OCI-M2 (cell line): ENCODE data around the gene VCX2.
"Not testable (repeated sequence)": the region's sequence is repeated elsewhere in the genome, so short reads cannot be mapped to it uniquely, and the experiment has no call there.

Source experiments
- DNase-seq: peaks from one replicate; lab custom pipeline; 2025; ENCODE audit not compliant: unreplicated experiment; lab: John Stamatoyannopoulos, UW

The VCX2 gene

GRCh38 chrX:8171169-8171568, at the start of gene VCX2:
Gene VCX2, minus strand, starts transcription at chrX:8171267. Its CDS starts 624 bp downstream, at chrX:8170643.
- not testable (repeated sequence) for DNase-seq

- DNase-seq, result no peak
Observed at GRCh38 chrX:8204943-8205342, 33.9 kb upstream of the VCX2 start.

DNA sequence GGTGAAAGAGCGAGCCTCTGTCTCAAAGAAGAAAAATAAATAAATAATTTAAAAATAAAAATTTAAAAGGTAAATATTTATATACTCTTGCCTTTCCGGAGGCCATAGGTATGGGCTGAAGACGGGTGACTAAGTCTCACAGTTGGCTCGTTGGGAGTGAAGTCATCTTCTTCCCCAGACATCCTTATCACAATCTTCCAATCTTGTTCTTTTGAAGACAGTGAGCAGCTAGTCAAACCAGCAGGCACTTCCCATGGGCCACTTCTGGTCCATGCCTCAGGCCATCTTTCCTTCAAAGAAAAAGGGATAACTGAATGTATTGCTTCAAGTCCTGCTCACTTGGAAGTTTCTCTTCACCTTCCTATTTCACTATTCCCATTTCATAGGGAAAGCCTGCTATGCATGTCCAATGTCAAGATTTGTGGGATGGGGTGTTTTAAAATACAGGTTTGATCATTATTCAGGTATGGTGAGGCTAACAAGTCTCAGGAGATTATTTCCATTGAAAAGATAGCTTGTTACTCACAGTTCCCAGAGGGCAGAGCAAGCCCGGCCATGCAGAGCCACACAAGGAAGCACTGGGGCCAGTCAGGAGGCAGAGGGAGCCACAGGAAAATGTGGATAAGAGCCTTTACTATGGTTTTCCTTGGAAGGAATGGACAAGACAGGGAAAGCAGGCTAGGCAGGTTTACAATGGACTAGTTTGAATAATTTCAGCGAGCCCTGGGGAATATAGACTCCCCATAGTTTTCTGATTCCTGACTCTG, 33.3 kb upstream of the VCX2 start:
- no peak for DNase-seq

DNA sequence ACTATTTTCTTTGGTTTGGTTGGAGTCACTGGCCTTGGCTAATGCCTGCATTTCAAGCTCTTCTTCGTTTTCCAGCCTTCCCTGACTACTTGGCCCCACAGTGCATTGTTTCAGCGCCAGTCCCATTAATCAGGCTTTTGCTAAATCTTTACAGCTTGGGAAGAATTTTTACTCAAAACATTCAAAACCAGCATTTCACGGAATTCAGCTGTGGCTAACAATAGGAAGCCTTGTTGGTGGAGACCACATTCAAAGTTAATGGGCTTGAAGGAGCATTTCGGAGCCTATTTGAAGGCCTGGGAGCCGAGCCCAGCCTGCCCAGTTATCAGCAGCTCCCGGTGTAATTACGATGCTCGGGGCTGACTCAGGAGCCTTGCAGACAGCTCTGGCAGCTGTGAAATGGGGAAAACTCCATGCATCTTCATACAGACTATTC, 30.8 kb upstream of the VCX2 start:
- DNase-seq, result no peak

DNA sequence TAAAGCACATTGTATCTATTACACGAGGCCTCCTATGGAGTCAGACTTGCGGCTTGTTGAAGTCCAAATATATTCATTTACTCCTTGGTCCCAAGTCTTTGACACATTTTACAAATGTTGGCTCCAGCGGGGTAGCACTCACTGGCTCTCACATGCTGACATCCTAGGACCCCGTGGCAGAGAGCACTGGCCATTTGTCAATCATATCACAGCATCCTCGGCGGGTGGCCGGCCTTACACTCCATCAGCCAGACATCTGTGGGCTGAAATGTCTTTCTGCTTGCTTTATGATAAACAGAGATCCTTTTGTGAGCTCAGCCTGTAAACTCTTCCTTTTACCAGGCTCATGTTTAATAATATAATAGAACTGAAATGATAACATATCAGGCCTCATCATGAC, 25.7 kb upstream of the VCX2 start:
- no peak for DNase-seq

GRCh38 chrX:8194216-8194615, 23.1 kb upstream of the VCX2 start:
- no peak for DNase-seq

DNA sequence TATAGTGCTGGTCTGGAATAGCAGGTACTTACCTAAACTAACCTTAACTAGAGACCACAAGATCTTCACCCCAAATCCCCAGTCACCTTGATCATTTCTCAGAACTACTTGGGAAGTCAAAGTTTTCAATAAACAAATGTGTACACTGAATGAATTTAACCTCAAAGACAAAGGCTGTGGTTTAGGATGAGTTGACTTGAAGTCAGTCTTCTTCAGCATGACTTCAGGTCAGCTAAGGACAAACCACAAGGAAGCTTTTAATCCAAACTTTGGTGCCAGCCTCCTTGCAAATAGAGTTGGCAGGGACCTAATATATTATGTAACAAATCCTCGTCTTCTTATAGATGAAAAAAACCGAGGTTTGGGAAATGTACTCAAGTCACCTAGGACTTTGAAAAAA, 21.2 kb upstream of the VCX2 start:
- no peak for DNase-seq

GRCh38 chrX:8191022-8191421, 20.0 kb upstream of the VCX2 start:
- no peak for DNase-seq

GRCh38 chrX:8190341-8190830, 19.3 kb upstream of the VCX2 start:
- no peak for DNase-seq

GRCh38 chrX:8189096-8189830, 18.2 kb upstream of the VCX2 start:
- DNase-seq, result no peak

DNA sequence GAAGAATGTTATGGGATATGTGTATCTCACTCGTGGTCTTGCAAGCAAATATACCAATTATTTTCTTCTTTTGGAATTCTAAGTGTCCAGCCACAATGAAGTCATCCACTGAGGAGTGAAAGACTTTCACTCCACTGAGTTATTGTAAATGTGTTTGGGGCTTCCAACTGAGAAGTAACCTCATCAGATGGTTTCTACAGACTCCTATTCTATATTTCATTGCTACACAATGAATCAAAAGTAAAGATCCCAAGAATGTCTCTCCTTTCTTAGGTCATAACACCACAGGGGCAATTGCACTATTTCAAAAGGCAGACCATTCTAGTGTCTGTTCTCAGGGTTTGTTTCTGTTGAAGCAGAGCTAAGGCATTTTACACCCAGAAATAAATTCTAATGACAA, 12.3 kb upstream of the VCX2 start:
- no peak for DNase-seq

GRCh38 chrX:8179656-8180055, 8.6 kb upstream of the VCX2 start:
- no peak for DNase-seq

- not testable (repeated sequence) for DNase-seq
Observed at GRCh38 chrX:8154011-8154410, 17.1 kb downstream of the VCX2 start.

GRCh38 chrX:8147226-8147625, 23.8 kb downstream of the VCX2 start:
- no peak for DNase-seq

DNA sequence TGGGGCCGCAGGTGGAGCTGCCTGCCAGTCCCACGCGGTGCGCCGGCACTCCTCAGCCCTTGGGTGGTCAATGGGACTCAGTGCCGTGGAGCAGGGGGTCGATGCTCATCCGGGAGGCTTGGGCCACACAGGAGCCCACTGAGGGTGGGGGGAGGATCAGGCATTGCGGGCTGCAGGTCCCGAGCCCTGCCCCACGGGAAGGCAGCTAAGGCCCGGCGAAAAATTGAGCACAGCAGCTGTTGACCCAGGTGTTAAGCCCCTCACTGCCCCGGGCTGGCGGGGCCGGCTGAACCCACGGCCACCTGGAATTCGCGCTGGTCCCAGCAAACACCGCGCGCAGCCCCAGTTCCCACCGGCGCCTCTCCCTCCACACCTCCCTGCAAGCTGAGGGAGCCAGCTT, 26.1 kb downstream of the VCX2 start:
- DNase-seq, result no peak

DNA sequence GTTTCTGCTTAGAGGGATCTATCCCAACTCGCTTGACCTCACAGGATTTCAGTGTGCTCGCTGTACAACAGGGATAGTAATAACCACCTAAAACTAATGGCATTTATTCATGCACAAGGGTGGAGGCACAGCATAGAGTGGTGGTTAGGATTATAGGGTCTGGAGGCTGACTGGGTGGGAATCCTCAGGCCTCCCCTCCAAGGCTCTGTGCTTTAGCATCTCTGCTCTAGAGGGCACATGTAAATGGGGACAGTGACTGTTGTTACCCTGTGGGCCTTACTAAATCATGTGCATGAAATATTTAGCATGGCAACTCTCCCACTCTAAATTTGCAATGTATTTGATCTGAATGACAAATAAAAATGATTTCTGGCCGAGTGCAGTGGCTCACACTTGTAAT, 29.2 kb downstream of the VCX2 start:
- DNase-seq, result no peak

GRCh38 chrX:8140986-8141744, 29.9 kb downstream of the VCX2 start:
- no peak for DNase-seq

DNA sequence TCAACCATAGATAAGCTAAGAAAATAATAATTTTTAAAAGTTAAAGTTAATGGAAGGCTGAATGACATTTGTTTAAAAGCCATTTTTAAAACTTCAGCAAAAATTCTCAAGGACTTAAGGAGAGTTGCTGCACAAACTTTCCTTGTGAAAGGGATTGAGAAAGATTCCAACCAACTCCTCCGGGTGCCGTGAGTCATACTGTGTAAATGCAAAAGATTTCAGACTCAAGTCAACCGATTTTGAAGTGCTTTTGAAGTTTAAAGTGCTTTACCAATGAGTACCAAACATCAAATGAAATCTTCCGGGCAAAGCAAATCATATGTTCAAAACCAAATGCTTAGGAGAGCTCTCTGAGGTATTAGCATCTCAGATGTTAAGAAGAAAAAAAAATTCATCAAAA, 31.4 kb downstream of the VCX2 start:
- DNase-seq, result no peak

DNA sequence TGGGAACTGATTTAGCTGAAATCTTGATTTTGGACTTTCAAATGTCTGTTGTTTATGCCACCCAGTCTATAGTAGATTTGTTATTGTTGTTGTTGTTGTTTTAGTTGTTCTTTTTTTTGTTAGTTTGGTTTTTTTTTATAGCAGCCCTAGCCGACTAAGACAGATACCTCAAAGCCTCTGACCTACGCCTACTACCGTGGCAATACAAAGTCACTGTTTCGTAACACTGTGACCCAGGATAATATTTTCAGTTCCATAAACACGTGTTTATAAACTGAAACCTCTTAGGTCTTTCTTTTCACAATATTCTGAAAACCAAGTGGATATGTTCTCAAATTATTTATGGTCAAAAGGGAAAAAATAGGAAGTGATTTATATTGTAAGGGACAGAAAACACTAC, 32.8 kb downstream of the VCX2 start:
- DNase-seq, result no peak

DNA sequence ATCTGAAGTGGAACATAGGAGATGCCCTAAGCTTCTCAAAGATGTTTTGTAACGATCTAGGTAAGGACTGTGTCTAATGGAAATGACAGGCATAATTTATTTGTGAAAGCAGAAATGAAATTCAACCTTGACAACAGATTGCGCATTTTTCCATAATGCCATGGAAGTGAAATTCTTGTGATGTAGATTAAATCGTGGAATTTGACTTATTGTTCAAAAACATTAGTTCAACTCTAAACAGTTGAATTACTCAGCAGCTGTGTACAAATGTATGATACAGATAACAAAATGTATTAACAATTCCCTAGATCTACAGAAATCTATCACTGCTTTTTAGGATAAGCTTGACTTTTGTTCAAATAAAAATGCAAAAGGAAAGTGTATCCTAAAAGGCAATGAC, 44.4 kb downstream of the VCX2 start:
- no peak for DNase-seq

GRCh38 chrX:8126092-8126491, 45.0 kb downstream of the VCX2 start:
- DNase-seq, result no peak

GRCh38 chrX:8125566-8125965, 45.5 kb downstream of the VCX2 start:
- DNase-seq, result no peak
